IPS DF 6.9 (cell line): ENCODE measurements around the gene ZNRF1.

Source experiments
- DNase-seq: peaks from one replicate; pipeline ENCODE4 v3.0.0-alpha.2; 2013; ENCODE audit warnings: low read depth, low spot score
- H3K27ac ChIP-seq: one replicate; pipeline ENCODE4 v1.5.1; 2013; ENCODE audit warnings: low read length, control low read depth
- H3K27me3 ChIP-seq: 2 replicates; pipeline ENCODE4 v1.6.1; 2013; ENCODE audit warnings: mild to moderate bottlenecking, low read length; ENCODE audit not compliant: control insufficient read depth, insufficient read depth
- H3K36me3 ChIP-seq: 2 replicates; pipeline ENCODE4 v1.6.1; 2013; ENCODE audit warnings: low read length; ENCODE audit not compliant: control insufficient read depth, insufficient read depth
- H3K4me1 ChIP-seq: 2 replicates; pipeline ENCODE4 v1.6.1; 2013; ENCODE audit warnings: low read length; ENCODE audit not compliant: control insufficient read depth, insufficient read depth
- H3K4me3 ChIP-seq: 2 replicates; pipeline ENCODE4 v1.5.1; 2013; ENCODE audit warnings: mild to moderate bottlenecking, low read length
- H3K9me3 ChIP-seq: 2 replicates; pipeline ENCODE4 v1.6.1; 2013; ENCODE audit warnings: low read length, inconsistent platforms; ENCODE audit not compliant: control insufficient read depth, insufficient read depth
- WGBS: extraction: QIAGEN DNeasy Blood & Tissue Kit; methylation state at CpG from one replicate; pipeline ENCODE4 v1.1.7; 2013; ENCODE audit warnings: mixed read lengths, missing lambda C conversion rate; ENCODE audit not compliant: insufficient read length, insufficient coverage; 5-methylcytosine and 5-hydroxymethylcytosine counted together

Gene ZNRF1

DNA sequence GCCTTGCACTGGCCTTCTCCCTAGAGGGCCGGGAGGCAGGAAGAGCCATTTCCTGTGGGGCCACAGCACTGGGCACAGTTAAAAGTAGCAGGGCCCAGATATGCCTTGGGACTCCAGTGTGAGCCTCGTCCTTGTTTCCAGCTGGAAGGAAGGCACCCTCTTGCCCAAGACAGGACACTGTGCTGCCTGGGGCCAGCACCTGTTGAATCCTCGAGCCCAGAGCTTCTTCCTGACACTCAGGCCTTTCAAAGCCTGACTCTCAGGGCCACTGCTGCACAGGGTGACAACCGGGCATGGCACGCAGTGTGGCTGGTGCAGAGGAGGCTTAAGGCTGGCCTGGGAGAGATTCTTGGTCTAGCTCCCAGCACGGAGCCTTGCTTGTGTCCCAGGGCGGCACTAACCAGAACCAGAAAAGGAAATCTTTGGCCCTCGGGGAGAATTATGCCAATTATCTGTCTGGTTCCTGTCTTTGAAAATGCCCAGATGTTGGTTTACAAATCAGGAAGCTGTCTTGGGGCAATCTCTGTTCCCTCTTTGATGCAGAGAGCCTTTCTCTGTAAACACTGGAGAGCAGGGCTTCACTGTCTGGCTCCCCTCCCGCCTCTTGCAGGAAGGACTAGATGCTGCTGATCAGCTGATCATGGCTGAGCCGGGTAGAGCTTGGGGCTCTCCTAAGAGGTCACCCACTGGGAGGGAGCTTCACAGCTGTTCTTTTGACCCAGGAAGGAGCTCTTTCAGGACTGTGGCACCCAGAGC, 106.7 kb downstream of the ZNRF1 start:
- H3K4me1 ChIP-seq, result peaks cover 2% of the 10 kb centered on the region
- no peak for DNase-seq

DNA sequence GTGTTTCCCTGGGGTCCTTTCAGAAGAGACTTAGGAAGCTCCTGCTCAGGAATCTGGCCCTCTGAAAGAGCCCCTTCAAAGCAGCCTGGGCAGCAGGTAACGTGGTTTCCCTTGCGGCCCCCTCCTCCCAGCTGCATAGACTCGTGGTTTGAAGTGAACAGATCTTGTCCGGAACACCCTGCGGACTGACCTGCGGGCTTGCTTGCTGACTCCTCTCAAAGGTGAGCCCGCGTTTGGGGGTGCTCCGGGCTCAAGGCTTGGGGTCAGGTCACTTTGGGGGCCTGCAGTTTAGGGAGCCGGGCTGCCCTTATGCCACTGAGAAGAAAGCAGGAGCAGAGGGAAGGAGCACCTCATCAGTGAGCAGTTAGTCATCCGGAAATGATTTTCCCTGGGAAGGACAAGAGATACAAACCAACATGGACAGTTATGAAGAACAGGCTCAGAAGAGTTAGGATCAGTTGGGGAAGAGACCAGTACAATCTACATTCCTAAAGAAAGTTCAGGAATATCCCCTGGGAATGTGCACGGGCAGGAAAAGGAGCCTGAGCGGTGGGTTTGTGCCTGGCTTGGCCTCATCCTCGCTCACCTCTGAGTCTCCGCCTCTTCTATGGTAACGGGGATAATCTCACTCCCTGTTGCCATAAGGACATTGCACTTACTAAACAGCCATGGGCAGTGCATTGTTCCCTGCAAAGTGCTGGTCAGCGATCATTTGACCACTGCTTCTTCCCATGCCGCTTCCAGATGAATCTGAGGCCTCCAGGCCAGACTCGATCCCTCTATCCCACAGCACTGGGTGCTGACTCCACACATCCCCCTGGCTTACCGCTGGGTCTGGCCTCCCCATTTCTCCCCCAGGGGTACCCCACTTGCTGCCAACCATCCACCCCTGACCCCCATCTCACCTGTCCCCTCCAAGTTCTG, 107.8 kb downstream of the ZNRF1 start:
- WGBS, result no CpG with 5 or more reads among the region's 20 CpGs
- Histone ChIP-seq H3K4me3 (no peak overlapping the region), H3K9me3 (no peaks in the 10 kb centered on the region), H3K27ac (no peak overlapping the region), H3K4me1 (peaks cover 6% of the 10 kb centered on the region), H3K36me3 (0 out of 2 replicates have a peak, but pooled peaks cover 2% of the 10 kb centered on the region), H3K27me3 (no peaks in the 10 kb centered on the region)
- no peak for DNase-seq

More for the DNA sequence above, 106.7 kb downstream of the ZNRF1 start:
- Histone ChIP-seq H3K27me3 (no peaks in the 10 kb centered on the region), H3K27ac (no peak overlapping the region), H3K36me3 (0 out of 2 replicates have a peak, but pooled peaks cover 2% of the 10 kb centered on the region), H3K4me3 (no peak overlapping the region), H3K9me3 (no peaks in the 10 kb centered on the region)
- WGBS, result no CpG with 5 or more reads among the region's 10 CpGs

DNA sequence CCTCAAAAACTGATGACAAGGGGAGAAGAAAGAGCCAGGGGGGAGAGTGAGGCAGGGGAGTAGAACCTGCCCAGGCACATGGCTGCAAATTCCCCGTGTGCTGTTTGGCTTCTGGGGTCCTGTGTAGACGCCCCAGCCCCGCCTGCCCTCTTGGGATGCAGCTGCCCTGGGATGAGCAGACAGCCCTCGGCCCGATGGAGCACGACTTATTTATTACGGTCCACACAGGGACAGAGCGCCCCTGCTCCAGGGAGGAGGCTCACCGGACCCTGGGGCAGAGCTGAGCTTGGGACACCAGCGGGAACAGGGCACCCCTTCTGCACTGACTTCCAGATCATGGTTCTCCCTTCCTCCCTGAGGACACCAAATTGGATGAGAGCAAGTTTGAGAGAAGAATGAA, 108.7 kb downstream of the ZNRF1 start:
- Histone ChIP-seq H3K27me3 (no peaks in the 10 kb centered on the region), H3K4me3 (no peak overlapping the region), H3K27ac (no peak overlapping the region), H3K36me3 (0 out of 2 replicates have a peak, but pooled peaks cover 2% of the 10 kb centered on the region), H3K4me1 (peaks cover 6% of the 10 kb centered on the region), H3K9me3 (no peaks in the 10 kb centered on the region)
- no CpG with 5 or more reads among the region's 10 CpGs for WGBS
- no peak for DNase-seq

DNA sequence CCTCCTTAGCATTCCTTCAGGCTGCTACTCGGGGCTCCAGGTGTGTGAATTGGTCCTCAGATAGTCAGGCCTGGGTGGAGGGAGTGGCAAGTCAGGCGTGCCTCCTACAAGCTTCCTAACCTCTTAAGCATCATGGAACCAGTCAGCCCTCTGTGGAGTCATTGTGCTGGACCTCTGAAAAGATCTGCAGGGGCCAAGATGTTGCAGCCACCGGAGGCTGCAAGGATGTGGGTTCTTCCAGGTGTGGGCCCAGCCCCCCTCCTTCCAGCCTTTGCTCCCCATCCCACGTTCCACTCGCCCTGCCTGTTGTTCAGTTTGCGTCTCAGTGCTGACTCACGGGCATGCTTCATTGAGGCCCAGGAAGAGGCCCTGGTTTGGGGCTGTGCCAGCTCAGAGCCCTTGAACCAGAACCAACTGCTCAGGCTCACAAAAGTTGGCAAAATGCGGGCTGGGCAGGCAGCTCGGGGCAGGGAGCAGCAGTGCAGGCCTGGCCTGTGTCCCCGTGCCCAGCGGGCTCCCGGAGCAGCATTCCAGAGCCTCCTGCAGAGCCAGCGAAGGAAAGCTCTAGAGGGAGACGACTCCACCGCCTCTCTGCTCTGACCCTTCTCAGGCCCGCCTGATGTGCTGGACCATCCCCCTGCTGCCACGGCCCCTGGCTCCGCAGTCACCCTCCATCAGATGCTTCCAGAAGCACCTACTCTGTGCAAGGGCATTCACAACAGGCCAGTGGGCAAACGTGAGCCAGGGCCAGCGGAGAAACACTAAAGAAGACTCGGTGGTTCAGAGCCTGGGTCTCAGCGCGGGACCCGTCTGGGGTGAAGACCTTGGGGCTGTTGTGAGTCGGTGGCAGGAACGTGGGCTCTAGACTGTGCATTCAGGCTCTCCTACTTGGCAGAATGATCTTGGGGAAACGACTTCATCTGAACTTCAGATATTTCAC, 110.2 kb downstream of the ZNRF1 start:
- Histone ChIP-seq H3K4me1 (peaks cover 12% of the 10 kb centered on the region), H3K4me3 (no peak overlapping the region), H3K36me3 (peaks cover 8% of the 10 kb centered on the region; the same call in 1 of the 2 replicates), H3K9me3 (no peaks in the 10 kb centered on the region), H3K27ac (no peak overlapping the region), H3K27me3 (no peaks in the 10 kb centered on the region)
- no CpG with 5 or more reads among the region's 27 CpGs for WGBS
- no peak for DNase-seq

DNA sequence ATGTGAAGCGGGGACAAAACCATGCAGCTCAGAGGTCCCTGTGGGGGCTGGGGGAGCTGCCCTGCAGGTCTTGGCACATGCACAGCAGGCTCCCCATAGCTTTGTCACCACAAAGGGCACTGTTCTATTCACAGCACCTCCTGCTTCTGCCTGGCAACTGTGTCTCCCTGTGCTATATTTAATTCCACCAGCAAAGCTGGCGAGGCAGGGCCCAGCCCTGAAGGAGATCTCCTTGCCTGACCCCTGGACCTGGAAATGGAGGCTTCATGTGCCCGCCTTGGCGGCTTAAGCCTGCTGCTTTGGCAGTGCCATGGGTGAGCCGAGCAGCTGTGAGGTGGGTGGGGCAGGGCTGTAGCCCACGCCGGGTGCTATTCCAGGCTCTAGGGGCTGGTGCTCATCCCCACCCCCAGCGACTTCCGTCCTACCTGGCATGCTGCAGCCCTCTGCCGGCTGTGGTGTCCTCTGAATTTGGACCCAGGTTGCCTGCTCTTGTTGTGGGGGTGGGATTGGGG, 111.0 kb downstream of the ZNRF1 start:
- Histone ChIP-seq H3K36me3 (peaks cover 8% of the 10 kb centered on the region; the same call in 1 of the 2 replicates), H3K9me3 (no peaks in the 10 kb centered on the region), H3K27ac (no peak overlapping the region), H3K4me1 (peaks cover 12% of the 10 kb centered on the region), H3K27me3 (no peaks in the 10 kb centered on the region), H3K4me3 (no peak overlapping the region)
- no peak for DNase-seq
- no CpG with 5 or more reads among the region's 10 CpGs for WGBS

DNA sequence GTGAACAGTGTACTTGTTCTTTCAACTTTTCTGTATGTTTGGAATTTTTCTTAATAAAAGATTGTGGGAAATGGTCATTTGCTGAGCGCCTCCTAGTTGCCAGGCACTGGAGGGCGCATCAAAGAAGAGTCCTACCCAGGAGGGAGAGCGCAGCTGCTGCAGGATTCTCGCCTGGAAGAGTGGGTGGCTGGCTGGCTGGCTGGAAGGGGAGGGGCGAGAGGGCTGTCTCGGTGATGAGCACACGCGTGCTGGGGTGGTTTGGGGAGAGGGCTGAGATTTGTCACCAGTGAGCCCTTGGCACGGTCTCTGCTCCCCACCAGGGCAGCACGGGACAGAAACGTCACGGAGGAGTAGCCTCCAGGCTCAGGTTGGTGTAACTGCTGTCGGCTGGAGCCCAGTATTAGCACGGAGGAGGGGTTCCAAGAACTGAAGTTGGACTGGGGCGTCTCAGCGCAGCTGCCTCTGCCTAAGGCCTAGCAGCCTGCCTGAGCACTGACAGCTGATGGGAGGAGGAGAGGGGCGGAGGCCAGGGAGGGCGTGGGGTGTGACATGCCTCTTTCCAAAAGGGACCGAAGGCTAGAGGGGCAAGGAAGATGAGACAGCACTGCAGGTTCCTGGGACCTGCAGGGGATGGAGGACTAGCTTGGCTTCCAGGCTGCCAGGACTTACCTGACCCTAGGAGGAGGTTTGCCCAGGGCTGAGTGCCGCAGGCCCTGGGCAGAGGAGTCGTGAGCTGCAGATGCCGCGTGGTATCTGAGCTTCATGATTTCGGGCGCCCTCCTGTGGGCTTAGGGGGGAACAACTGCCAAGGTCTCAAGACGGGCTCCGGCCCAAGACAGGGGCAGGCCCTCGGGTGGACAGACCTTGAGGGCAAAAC, 112.1 kb downstream of the ZNRF1 start:
- Histone ChIP-seq H3K4me1 (peaks cover 12% of the 10 kb centered on the region), H3K36me3 (peaks cover 8% of the 10 kb centered on the region; the same call in 1 of the 2 replicates), H3K9me3 (no peaks in the 10 kb centered on the region), H3K4me3 (no peak overlapping the region), H3K27ac (no peak overlapping the region), H3K27me3 (no peaks in the 10 kb centered on the region)
- peak; percentile 75 for DNase-seq
- no CpG with 5 or more reads among the region's 28 CpGs for WGBS

DNA sequence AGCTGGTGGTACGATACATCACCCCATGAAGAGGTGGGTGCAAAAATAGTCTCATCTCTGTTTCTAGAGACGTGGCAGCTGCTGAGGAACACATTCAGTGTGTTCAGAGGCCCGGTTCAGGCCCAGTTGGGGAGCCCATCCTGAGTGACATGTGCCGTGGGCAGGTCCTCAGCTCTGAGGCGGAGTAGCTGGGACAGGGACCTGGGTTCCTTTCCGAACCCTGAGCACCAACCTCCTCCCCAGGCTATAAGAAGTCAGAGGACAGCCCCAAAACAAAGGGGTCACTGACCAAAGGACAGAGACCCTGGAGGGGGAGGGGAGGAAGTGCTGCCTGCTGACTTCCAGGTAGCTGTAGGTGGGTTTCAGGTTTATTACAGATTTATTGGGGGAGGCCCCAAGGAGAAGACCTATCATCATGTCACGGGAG, 112.7 kb downstream of the ZNRF1 start:
- Histone ChIP-seq H3K27me3 (no peaks in the 10 kb centered on the region), H3K4me3 (no peak overlapping the region), H3K36me3 (peaks cover 8% of the 10 kb centered on the region; the same call in 1 of the 2 replicates), H3K27ac (no peak overlapping the region), H3K4me1 (peaks cover 12% of the 10 kb centered on the region), H3K9me3 (no peaks in the 10 kb centered on the region)
- no CpG with 5 or more reads among the region's 7 CpGs for WGBS
- no peak for DNase-seq

DNA sequence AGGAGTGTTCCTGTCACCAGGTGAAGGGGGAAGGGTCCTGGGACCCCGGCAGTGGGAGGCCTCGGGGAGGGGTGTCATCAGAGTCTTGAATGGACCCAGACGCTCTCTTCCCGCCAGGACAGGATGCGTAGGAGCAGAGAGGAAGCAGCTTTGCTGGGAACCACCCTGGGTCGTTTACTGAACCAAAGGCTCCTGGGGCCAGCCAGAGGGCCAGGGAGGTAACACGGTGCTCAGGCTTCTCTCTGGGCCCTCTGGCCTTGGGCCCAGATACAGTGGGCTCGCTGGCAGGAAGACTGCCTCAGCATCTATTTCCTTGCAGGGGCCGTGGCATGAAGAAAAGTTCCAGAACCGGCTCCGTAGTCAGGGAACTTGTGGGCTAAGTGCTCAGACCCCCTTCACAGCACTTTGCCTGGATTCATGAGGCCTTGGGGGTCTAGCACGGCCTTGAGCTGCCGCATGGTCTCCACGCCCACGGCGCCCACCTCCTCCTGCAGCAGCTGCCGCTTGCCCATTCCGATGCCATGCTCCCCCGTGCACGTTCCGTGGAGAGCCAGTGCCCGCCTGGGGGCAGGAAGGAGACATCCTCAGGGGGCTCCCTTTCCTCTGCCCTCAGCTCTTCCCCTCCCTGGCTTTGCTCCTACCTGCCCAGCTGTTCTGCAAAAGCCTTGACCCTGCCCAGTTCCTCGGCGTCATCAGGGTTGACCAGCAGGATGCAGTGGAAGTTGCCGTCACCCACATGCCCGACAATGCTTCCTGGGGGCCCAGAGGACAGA, 113.3 kb downstream of the ZNRF1 start:
- no peak for DNase-seq
- H3K4me1 ChIP-seq, result peaks cover 12% of the 10 kb centered on the region
- peaks cover 8% of the 10 kb centered on the region; the same call in 1 of the 2 replicates for H3K36me3 ChIP-seq
- no peak overlapping the region for H3K4me3 ChIP-seq
- no peak overlapping the region for H3K27ac ChIP-seq
- WGBS, result no CpG with 5 or more reads among the region's 26 CpGs
- no peaks in the 10 kb centered on the region for H3K27me3 ChIP-seq
- no peaks in the 10 kb centered on the region for H3K9me3 ChIP-seq
